ENCODE data around the gene PRICKLE1.

The PRICKLE1 gene

DNA sequence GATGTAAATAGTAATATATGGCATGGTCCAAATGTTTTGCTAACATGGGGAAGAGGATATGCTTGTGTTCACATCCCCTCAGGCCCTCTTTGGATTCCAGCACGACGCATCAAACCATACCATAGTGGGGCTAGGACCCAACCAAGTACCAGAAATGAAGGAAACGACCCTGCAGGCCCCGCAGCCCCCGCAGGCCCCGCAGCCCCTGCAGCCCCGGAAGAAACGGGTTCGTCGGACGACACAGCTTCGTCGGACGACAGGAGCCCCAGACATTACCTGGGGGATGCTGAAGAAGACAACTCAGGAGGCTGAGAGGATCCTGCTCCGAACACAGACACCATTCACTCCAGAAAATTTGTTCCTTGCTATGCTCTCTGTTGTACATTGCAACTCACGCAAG is 143.7 kb downstream of the PRICKLE1 start:
- no peak for DNase-seq

- no peak for DNase-seq
These were observed 145.2 kb downstream of the PRICKLE1 start for GRCh38 chr12:42444192-42444943.

DNA sequence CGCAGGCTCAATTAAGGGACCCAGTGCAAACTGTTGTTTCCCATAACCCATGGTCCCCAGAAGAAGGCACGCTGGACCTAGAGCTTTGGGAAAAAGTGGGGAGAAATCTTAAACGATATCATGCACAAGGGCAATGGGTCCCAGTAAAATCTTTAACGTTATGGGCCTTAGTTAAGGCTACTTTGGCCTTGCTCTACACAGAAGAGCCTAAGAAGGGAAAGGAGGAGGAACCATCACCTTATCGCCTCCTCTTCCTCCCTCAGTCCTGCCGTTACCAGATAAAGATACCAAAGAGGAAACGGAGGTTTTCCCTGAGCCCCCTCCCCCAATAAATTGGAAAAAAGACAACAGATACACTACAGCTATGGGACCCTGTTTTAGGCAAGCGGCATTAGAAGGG is 146.7 kb downstream of the PRICKLE1 start:
- no peak for DNase-seq

DNA sequence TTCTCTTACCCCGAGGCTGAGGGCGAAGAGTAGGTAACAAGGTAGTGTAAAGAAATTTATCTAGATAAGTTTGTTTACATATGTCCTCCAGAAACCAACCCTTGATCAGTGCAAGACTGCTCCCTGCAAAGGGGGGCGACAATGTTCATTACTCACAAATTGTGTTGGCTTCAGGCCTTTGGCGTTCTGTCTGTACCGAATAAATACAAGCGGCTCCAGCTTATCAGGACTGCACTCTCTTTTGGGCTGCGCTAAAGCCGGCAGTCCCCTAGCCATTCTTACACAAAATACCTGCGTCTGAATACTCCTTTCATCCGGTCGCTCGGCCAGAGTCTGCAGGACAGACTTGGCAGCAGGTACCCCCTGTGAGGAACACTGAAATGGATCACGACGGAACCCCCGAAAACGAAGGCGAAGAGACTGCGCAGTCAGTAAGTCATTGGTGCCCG is 147.2 kb downstream of the PRICKLE1 start:
- DNase-seq: no peak

GRCh38 chr12:42440608-42441007 is 148.9 kb downstream of the PRICKLE1 start:
- DNase-seq: no peak

GRCh38 chr12:42432517-42433140 is 156.9 kb downstream of the PRICKLE1 start:
- no peak for DNase-seq

DNA sequence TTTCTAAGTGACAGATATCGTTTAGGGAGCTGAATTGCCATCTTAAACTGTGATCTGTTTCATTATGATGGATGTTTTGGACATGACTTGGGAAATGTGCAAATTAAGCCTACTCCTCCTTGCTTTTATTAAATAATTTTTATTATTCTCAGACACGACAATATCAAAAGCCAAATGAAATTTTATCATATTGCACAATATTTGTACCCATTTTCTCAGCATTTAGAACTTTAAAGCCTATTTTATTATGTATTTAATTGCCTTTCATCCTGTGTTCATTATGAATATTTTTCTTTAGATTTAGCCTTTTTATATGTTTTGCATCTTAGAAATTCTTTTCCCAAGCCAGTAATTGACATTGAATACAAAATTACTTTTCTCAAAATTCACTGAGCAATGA is 160.7 kb downstream of the PRICKLE1 start:
- DNase-seq: no peak

DNA sequence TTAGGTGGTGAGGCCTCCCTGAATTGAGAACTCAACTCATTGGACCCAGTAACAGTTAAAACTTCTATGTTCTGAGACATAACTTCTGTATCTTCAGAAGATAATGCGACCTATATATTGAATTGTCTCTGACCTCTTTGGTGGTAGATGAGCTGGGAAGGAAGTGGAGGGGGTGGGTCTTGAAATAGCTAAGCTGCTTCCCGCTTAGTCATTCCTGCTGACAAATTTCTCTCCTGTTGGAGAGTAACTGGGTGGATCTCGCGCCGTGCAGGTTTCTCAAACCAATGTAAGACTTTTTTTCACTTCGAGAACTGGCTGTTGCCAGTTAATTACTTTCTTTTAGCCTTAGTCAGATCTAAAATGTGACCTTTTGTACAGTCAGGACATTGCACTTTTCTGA is 162.8 kb downstream of the PRICKLE1 start:
- no peak for DNase-seq

- DNase-seq: no peak
These were observed 166.8 kb downstream of the PRICKLE1 start for GRCh38 chr12:42422785-42423184.

GRCh38 chr12:42421844-42422779 is 167.4 kb downstream of the PRICKLE1 start:
- no peak for DNase-seq

- no peak for DNase-seq
These were observed 169.2 kb downstream of the PRICKLE1 start for GRCh38 chr12:42420395-42420794.

- DNase-seq: no peak
These were observed 179.2 kb downstream of the PRICKLE1 start for GRCh38 chr12:42410340-42410739.

DNA sequence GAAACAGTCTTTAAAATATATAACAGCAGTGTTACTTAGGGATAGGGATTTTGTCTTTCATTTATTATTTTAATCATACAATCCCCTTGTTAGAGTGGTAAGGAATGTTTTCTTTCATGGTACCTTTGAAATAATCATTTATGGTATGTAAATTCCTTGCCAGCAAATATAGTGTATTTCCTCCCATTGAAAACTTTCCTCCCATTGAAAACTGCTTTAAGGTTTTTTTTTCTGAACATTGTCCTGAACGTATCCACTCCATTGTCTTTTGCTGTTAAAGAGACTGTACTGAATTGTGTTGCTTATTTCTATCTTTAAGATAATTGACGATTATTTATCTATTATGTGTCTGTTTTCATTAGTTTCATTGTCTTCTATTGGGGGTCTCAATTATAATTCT is 180.1 kb downstream of the PRICKLE1 start:
- no peak for DNase-seq

GRCh38 chr12:42407306-42407705 is 182.2 kb downstream of the PRICKLE1 start:
- no peak for DNase-seq

Measured in activated CD8-positive, alpha-beta memory T cell treated with anti-CD3 and anti-CD28 coated beads for 24 hours (primary cell).